ENCODE data around the gene R3HDM4. TPM values are rescaled to one million over a fixed set of nuclear protein-coding genes. Genes with fewer than 3 reads are reported as not detected.

R3HDM4 gene
- polyA plus RNA-seq, 2 of the 4 experiments (the other 2 are of a cell fraction) = 22.7 to 24.8 TPM

- TF ChIP-seq POLR2A (IDR thresholded peaks at IDR 0.05; ENCODE audit: low read length) (no peak), ESRRA (IDR thresholded peaks at IDR 0.05; ENCODE audit: borderline replicate concordance, low read length) (no peak), ZFP36 (IDR thresholded peaks at IDR 0.05; ENCODE audit: borderline replicate concordance, partially characterized antibody) (no peak), FOSL2 (IDR thresholded peaks at IDR 0.05) (no peak), FOSL2 (CRISPR knock-in tag; IDR thresholded peaks at IDR 0.05) (no peak), HEYL (CRISPR knock-in tag; IDR thresholded peaks at IDR 0.05) (no peak), HDAC2 (IDR thresholded peaks at IDR 0.05) (no peak), MYC (IDR thresholded peaks at IDR 0.05; ENCODE audit: borderline replicate concordance, low read length) (no peak), USF2 (IDR thresholded peaks at IDR 0.05) (no peak), MAZ (IDR thresholded peaks at IDR 0.05; ENCODE audit: borderline replicate concordance, low read depth, low read length) (no peak), EHF (CRISPR knock-in tag; IDR thresholded peaks at IDR 0.05) (no peak), CHD2 (IDR thresholded peaks at IDR 0.05; ENCODE audit: low read length, partially characterized antibody) (no peak), FOXS1 (CRISPR knock-in tag; IDR thresholded peaks at IDR 0.05) (no peak), ATOH8 (CRISPR knock-in tag; IDR thresholded peaks at IDR 0.05; ENCODE audit: low read depth) (no peak), HOXB5 (CRISPR knock-in tag; IDR thresholded peaks at IDR 0.05) (no peak), BCL3 (IDR thresholded peaks at IDR 0.05) (no peak), RNF2 (IDR thresholded peaks at IDR 0.05; ENCODE audit: borderline replicate concordance, low read depth) (no peak)
- H3K9me3 ChIP-seq = no peaks in the 10 kb centered on the region
- FAIRE-seq = no peak
- H3K27ac ChIP-seq = peak overlapping the region; percentile 63 to 85; a peak in 4 of 6 replicates
- ATAC-seq = no peak
- no peak for DNase-seq (ENCODE audit: low read depth in 1 of 2, low spot score in 1 of 2)
- H3K4me2 ChIP-seq = peak overlapping the region; percentile 98
- 0% methylated on average over 2 of the region's 12 CpGs for WGBS (ENCODE audit: missing lambda C conversion rate)
- H3K4me3 ChIP-seq = peak overlapping the region; percentile 49; the same call in 2 of the 3 replicates
- POLR2A ChIA-PET = no interaction called here
- CTCF ChIA-PET = interaction anchor here (0.7 to 1.1 kb wide), 3 partner anchors 39 to 148 kb away, joined by 3 to 5 read pairs (median 4); partner anchors contain the start of gene WDR18
- peaks cover 14% of the 10 kb centered on the region; the same call in 1 of the 3 replicates for H3K4me1 ChIP-seq
Measured at GRCh38 chr19:918152-918437, 5.1 kb upstream of the R3HDM4 start.

GRCh38 chr19:917323-918151 lies 4.5 kb upstream of the R3HDM4 start, which contains the start of gene KISS1R:
KISS1R (plus strand) TSS chr19:917333; CDS start chr19:917503, 170 bp downstream.
- DNase-seq (ENCODE audit: low read depth in 1 of 2, low spot score in 1 of 2) = peak; percentile 51 to 59
- H3K27ac ChIP-seq = peak within 1 kb of the TSS; percentile 63 to 85
- peak; percentile 44 to 67 for ATAC-seq
- no peak for TF ChIP-seq POLR2AphosphoS2 (conservative IDR thresholded peaks at IDR 0.05; ENCODE audit: low read length)
- peak; percentile 55; the same call in 1 of the 2 replicates for TF ChIP-seq MAX (IDR thresholded peaks at IDR 0.05)
- peak; percentile 68 to 82 for TF ChIP-seq RAD21 (conservative IDR thresholded peaks at IDR 0.05 in 1 of 2, IDR thresholded peaks at IDR 0.05 in 1 of 2)
- peak; percentile 76 for TF ChIP-seq SMC3 (IDR thresholded peaks at IDR 0.05)
- peak; percentile 94 for TF ChIP-seq ZFP36 (IDR thresholded peaks at IDR 0.05; ENCODE audit: borderline replicate concordance, partially characterized antibody)
- TF ChIP-seq CTCF (IDR thresholded peaks at IDR 0.05) = peak; percentile 66
- peak; percentile 25; the same call in 1 of the 2 replicates for TF ChIP-seq KDM1A (IDR thresholded peaks at IDR 0.05; ENCODE audit: low read depth)
- TF ChIP-seq JUN (IDR thresholded peaks at IDR 0.05) = no peak
- H3K4me3 ChIP-seq = peak within 1 kb of the TSS; percentile 49
- H3K9me3 ChIP-seq = no peaks in the 10 kb centered on the region
- POLR2A ChIA-PET = no interaction called here
- CTCF ChIA-PET = interaction anchor here (0.7 to 1.1 kb wide), 3 partner anchors 39 to 148 kb away, joined by 3 to 5 read pairs (median 4); partner anchors contain the start of gene WDR18
- FAIRE-seq = no peak
- H3K4me2 ChIP-seq = peak within 1 kb of the TSS; percentile 98
- WGBS (ENCODE audit: missing lambda C conversion rate) = 0% methylated on average over 8 of the region's 87 CpGs
- H3K4me1 ChIP-seq = peaks cover 14% of the 10 kb centered on the region; the same call in 1 of the 3 replicates

Measured in A549 (cell line).